Activated CD4-positive, alpha-beta T cell treated with anti-CD3 and anti-CD28 coated beads for 36 hours (primary cell): Measurements from ENCODE around the gene NHS. TPM values are rescaled to one million over a fixed set of nuclear protein-coding genes. Genes with fewer than 3 reads are reported as not detected.

ENCODE experiments used
- ATAC-seq: fragments of 200-7000 bp; cut with Tn5 transposase; one replicate; pipeline ENCODE4 v1.10.0; 2021; ENCODE audit warnings: mild to moderate bottlenecking, moderate library complexity
- CTCF ChIA-PET: fragments of 350-600 bp; sonication (Branson Sonifier 250); formaldehyde crosslinking; loops from one replicate; lab custom pipeline; 2021; ENCODE audit warnings: antibody characterized with exemption; lab: Charles Lee
- POLR2A ChIA-PET: fragments of 350-600 bp; sonication (Branson Sonifier 250); formaldehyde crosslinking; loops from one replicate; lab custom pipeline; 2021; ENCODE audit warnings: antibody characterized with exemption, inconsistent platforms; lab: Charles Lee
- DNase-seq: peaks from one replicate; pipeline ENCODE4 v3.0.0-alpha.2; 2020
- H3K27ac Mint-ChIP-seq: one replicate; pipeline ENCODE4 v1.8.0; 2021; ENCODE audit warnings: mixed read lengths
- H3K27me3 Mint-ChIP-seq: one replicate; pipeline ENCODE4 v1.8.0; 2021; ENCODE audit warnings: mixed read lengths
- H3K36me3 Mint-ChIP-seq: one replicate; pipeline ENCODE4 v1.8.0; 2021; ENCODE audit warnings: low read depth, mixed read lengths
- H3K4me1 Mint-ChIP-seq: one replicate; pipeline ENCODE4 v1.8.0; 2021; ENCODE audit warnings: mixed read lengths
- H3K4me3 Mint-ChIP-seq: one replicate; pipeline ENCODE4 v1.8.0; 2021; ENCODE audit warnings: mild to moderate bottlenecking, moderate library complexity, mixed read lengths
- H3K9me3 Mint-ChIP-seq: one replicate; pipeline ENCODE4 v1.8.0; 2021; ENCODE audit warnings: low read depth, mixed read lengths
- intact Hi-C, 2 experiments: fragments of 100-400 bp; cut with DNase I in 1 of 2; cut with micrococcal nuclease in 1 of 2; formaldehyde crosslinking; loops; one replicate each; pipeline versions ENCODE4 v1.14.2 to v1.15.1; 2022 to 2024; cut with DNase I, micrococcal nuclease
- total RNA-seq, 2 experiments: library from RNA; stranded (reverse); gene quantifications; one replicate each; pipeline ENCODE4 v1.2.3, GENCODE V29; 2021

Gene NHS
- total RNA-seq, 2 experiments from 2014 or later, result 6.7 to 10.2 TPM

- H3K36me3 Mint-ChIP-seq, result no peaks in the 10 kb centered on the region
- ATAC-seq, result no peak
- intact Hi-C loops, result no loop called here
- ChIA-PET CTCF (no interaction called here), POLR2A (no interaction called here)
- DNase-seq, result no peak
- H3K4me1 Mint-ChIP-seq, result no peaks in the 10 kb centered on the region
- no peak overlapping the region for H3K4me3 Mint-ChIP-seq
- no peaks in the 10 kb centered on the region for H3K9me3 Mint-ChIP-seq
- H3K27ac Mint-ChIP-seq, result no peak overlapping the region
- H3K27me3 Mint-ChIP-seq, result peaks cover 3% of the 10 kb centered on the region
Measured at GRCh38 chrX:17405225-17405969, 30.4 kb downstream of the NHS start.

GRCh38 chrX:17409566-17410290 is 34.7 kb downstream of the NHS start:
- intact Hi-C loops, result loop anchor here in 1 of 2 experiments (5.0 kb wide), 1 partner anchor 32 kb away; the partner anchor contains the start of gene NHS
- ChIA-PET CTCF (no interaction called here), POLR2A (no interaction called here)
- Mint-ChIP-seq H3K9me3 (no peaks in the 10 kb centered on the region), H3K27ac (no peak overlapping the region), H3K4me1 (peaks cover 12% of the 10 kb centered on the region), H3K4me3 (no peak overlapping the region), H3K36me3 (no peaks in the 10 kb centered on the region), H3K27me3 (peaks cover 5% of the 10 kb centered on the region)
- DNase-seq (no peak), ATAC-seq (no peak)

- H3K4me1 Mint-ChIP-seq, result peaks cover 12% of the 10 kb centered on the region
Measured at GRCh38 chrX:17410651-17411050, 35.7 kb downstream of the NHS start.

GRCh38 chrX:17411205-17411604 is 36.2 kb downstream of the NHS start:
- no peak overlapping the region for H3K27ac Mint-ChIP-seq
- POLR2A ChIA-PET, result no interaction called here
- H3K4me1 Mint-ChIP-seq, result peaks cover 12% of the 10 kb centered on the region
- H3K9me3 Mint-ChIP-seq, result no peaks in the 10 kb centered on the region
- peaks cover 5% of the 10 kb centered on the region for H3K27me3 Mint-ChIP-seq
- ATAC-seq (no peak), DNase-seq (no peak)
- no peak overlapping the region for H3K4me3 Mint-ChIP-seq
- intact Hi-C loops, result loop anchor here in 1 of 2 experiments (5.0 kb wide), 1 partner anchor 34 kb away; the partner anchor contains the start of gene NHS
- H3K36me3 Mint-ChIP-seq, result no peaks in the 10 kb centered on the region
- CTCF ChIA-PET, result no interaction called here

More at GRCh38 chrX:17410651-17411050, 35.7 kb downstream of the NHS start:
- Mint-ChIP-seq H3K36me3 (no peaks in the 10 kb centered on the region), H3K27me3 (peaks cover 4% of the 10 kb centered on the region), H3K4me3 (no peak overlapping the region), H3K27ac (no peak overlapping the region), H3K9me3 (no peaks in the 10 kb centered on the region)
- DNase-seq (no peak), ATAC-seq (no peak)
- POLR2A ChIA-PET, result no interaction called here
- CTCF ChIA-PET, result no interaction called here
- intact Hi-C loops, result loop anchor here in 1 of 2 experiments (5.0 kb wide), 1 partner anchor 33 kb away; the partner anchor contains the start of gene NHS

- peak; percentile 9 for ATAC-seq
- ChIA-PET POLR2A (no interaction called here), CTCF (no interaction called here)
- H3K9me3 Mint-ChIP-seq, result no peaks in the 10 kb centered on the region
- H3K4me1 Mint-ChIP-seq, result peaks cover 12% of the 10 kb centered on the region
- H3K27ac Mint-ChIP-seq, result no peak overlapping the region
- peaks cover 6% of the 10 kb centered on the region for H3K27me3 Mint-ChIP-seq
- intact Hi-C loops, result loop anchor here in 1 of 2 experiments (5.0 kb wide), 1 partner anchor 35 kb away; the partner anchor contains the start of gene NHS
- no peak for DNase-seq
- no peaks in the 10 kb centered on the region for H3K36me3 Mint-ChIP-seq
- H3K4me3 Mint-ChIP-seq, result no peak overlapping the region
Measured at GRCh38 chrX:17412692-17413091, 37.7 kb downstream of the NHS start.

- DNase-seq (no peak), ATAC-seq (no peak)
- Mint-ChIP-seq H3K27me3 (peaks cover 6% of the 10 kb centered on the region), H3K9me3 (no peaks in the 10 kb centered on the region), H3K4me3 (no peak overlapping the region), H3K27ac (no peak overlapping the region), H3K4me1 (peaks cover 12% of the 10 kb centered on the region), H3K36me3 (no peaks in the 10 kb centered on the region)
- intact Hi-C loops, result loop anchor here in 1 of 2 experiments (5.0 kb wide), 1 partner anchor 36 kb away; the partner anchor contains the start of gene NHS
- CTCF ChIA-PET, result no interaction called here
- POLR2A ChIA-PET, result no interaction called here
Measured at GRCh38 chrX:17413228-17413627, 38.2 kb downstream of the NHS start.

- ChIA-PET CTCF (no interaction called here), POLR2A (no interaction called here)
- DNase-seq, result no peak
- Mint-ChIP-seq H3K36me3 (no peaks in the 10 kb centered on the region), H3K9me3 (no peaks in the 10 kb centered on the region), H3K4me3 (no peak overlapping the region), H3K27me3 (peaks cover 8% of the 10 kb centered on the region), H3K27ac (no peak overlapping the region), H3K4me1 (peaks cover 12% of the 10 kb centered on the region)
- intact Hi-C loops, result loop anchor here in 1 of 2 experiments (5.0 kb wide), 1 partner anchor 37 kb away; the partner anchor contains the start of gene NHS
- no peak for ATAC-seq
Measured at GRCh38 chrX:17414027-17414658, 39.1 kb downstream of the NHS start.

GRCh38 chrX:17414839-17415238 is 39.8 kb downstream of the NHS start:
- peaks cover 8% of the 10 kb centered on the region for H3K27me3 Mint-ChIP-seq
- CTCF ChIA-PET, result no interaction called here
- ATAC-seq (no peak), DNase-seq (peak; percentile 31)
- no peaks in the 10 kb centered on the region for H3K9me3 Mint-ChIP-seq
- H3K4me1 Mint-ChIP-seq, result peaks cover 12% of the 10 kb centered on the region
- POLR2A ChIA-PET, result no interaction called here
- no peaks in the 10 kb centered on the region for H3K36me3 Mint-ChIP-seq
- H3K4me3 Mint-ChIP-seq, result no peak overlapping the region
- no peak overlapping the region for H3K27ac Mint-ChIP-seq
- intact Hi-C loops, result loop anchor here in 1 of 2 experiments (5.0 kb wide), 1 partner anchor 38 kb away; the partner anchor contains the start of gene NHS

GRCh38 chrX:17415242-17415810 is 40.3 kb downstream of the NHS start:
- Mint-ChIP-seq H3K4me1 (peaks cover 12% of the 10 kb centered on the region), H3K4me3 (no peak overlapping the region), H3K9me3 (no peaks in the 10 kb centered on the region), H3K36me3 (no peaks in the 10 kb centered on the region), H3K27ac (no peak overlapping the region), H3K27me3 (peaks cover 11% of the 10 kb centered on the region)
- DNase-seq (no peak), ATAC-seq (no peak)
- ChIA-PET CTCF (interaction anchor here (0.5 kb wide), 1 partner anchor 318 kb away, joined by 3 read pairs; no protein-coding TSS in a partner anchor), POLR2A (no interaction called here)
- intact Hi-C loops, result no loop called here

GRCh38 chrX:17417372-17417771 is 42.4 kb downstream of the NHS start:
- Mint-ChIP-seq H3K27ac (no peak overlapping the region), H3K4me1 (peaks cover 11% of the 10 kb centered on the region), H3K36me3 (no peaks in the 10 kb centered on the region), H3K4me3 (no peak overlapping the region), H3K27me3 (peaks cover 12% of the 10 kb centered on the region), H3K9me3 (no peaks in the 10 kb centered on the region)
- DNase-seq (no peak), ATAC-seq (no peak)
- ChIA-PET CTCF (no interaction called here), POLR2A (no interaction called here)
- intact Hi-C loops, result no loop called here

GRCh38 chrX:17425136-17425535 is 50.1 kb downstream of the NHS start:
- Mint-ChIP-seq H3K27me3 (peaks cover 3% of the 10 kb centered on the region), H3K27ac (no peak overlapping the region), H3K4me1 (no peaks in the 10 kb centered on the region), H3K4me3 (no peak overlapping the region), H3K9me3 (no peaks in the 10 kb centered on the region), H3K36me3 (no peaks in the 10 kb centered on the region)
- no peak for ATAC-seq
- ChIA-PET POLR2A (no interaction called here), CTCF (no interaction called here)
- intact Hi-C loops, result no loop called here
- no peak for DNase-seq
